Gastrocnemius medialis (tissue), 4 donors: ENCODE measurements around the gene TXK. TPM values are rescaled to one million over a fixed set of nuclear protein-coding genes. Genes with fewer than 3 reads are reported as not detected.
A peak's percentile ranks its signal among the peaks of the same experiment; 100 is the strongest.

ENCODE experiments used
- ATAC-seq, 2 donors: fragments of 150-250 bp; one replicate each; pipeline ENCODE4 v1.9.1; 2016
- DNase-seq, 2 donors: peaks; one replicate each; pipeline ENCODE4 v3.0.0-alpha.2; 2019
- H3K27ac ChIP-seq, 4 donors: fragments of 200-600 bp; sonication (generic); 1 replicate in 1 of 4; 2 replicates in 3 of 4; pipeline ENCODE4 v1.5.1; 2016 to 2018; ENCODE audit warnings: mild to moderate bottlenecking in 2 of 4, moderate library complexity in 1 of 4
- H3K27me3 ChIP-seq, 3 donors: fragments of 200-600 bp; sonication (generic) in 2 of 3; 1 replicate in 1 of 3; 2 replicates in 2 of 3; pipeline versions ENCODE4 v1.5.1 to v1.6.0; 2016 to 2019; ENCODE audit warnings: mild to moderate bottlenecking in 1 of 3, moderate library complexity in 1 of 3
- H3K36me3 ChIP-seq, 2 donors: fragments of 200-600 bp; sonication (generic) in 1 of 2; one replicate each; pipeline ENCODE4 v1.5.1; 2017 to 2018
- H3K4me1 ChIP-seq, 2 donors: fragments of 200-600 bp; sonication (generic) in 1 of 2; one replicate each; pipeline ENCODE4 v1.5.1; 2016 to 2017; ENCODE audit warnings: mild to moderate bottlenecking in 2 of 2
- H3K4me3 ChIP-seq, 4 donors: fragments of 200-600 bp; sonication (generic) in 3 of 4; 1 replicate in 1 of 4; 2 replicates in 3 of 4; pipeline ENCODE4 v1.5.1; 2016 to 2019; ENCODE audit warnings: mild to moderate bottlenecking in 2 of 4
- H3K9me3 ChIP-seq, 3 donors: fragments of 200-600 bp; sonication (generic) in 2 of 3; 1 replicate in 1 of 3; 2 replicates in 2 of 3; pipeline ENCODE4 v1.5.1; 2016 to 2019
- CTCF ChIP-seq, 5 experiments: fragments of 450-650 bp in 3 of 5; fragments of 200-600 bp in 2 of 5; sonication (generic) in 2 of 5; IDR thresholded peaks in 4 of 5; conservative IDR thresholded peaks in 1 of 5; 1 replicate in 4 of 5; 2 replicates in 1 of 5; pipeline ENCODE4 v1.5.1; 2016 to 2019; ENCODE audit warnings: antibody characterized with exemption in 5 of 5, mild to moderate bottlenecking in 3 of 5, moderate library complexity in 3 of 5
- POLR2A ChIP-seq, 2 donors: fragments of 450-650 bp; IDR thresholded peaks; one replicate each; pipeline ENCODE4 v1.6.1; 2017; ENCODE audit warnings: antibody characterized with exemption in 2 of 2, mild to moderate bottlenecking in 2 of 2, moderate library complexity in 2 of 2
- in situ Hi-C, 4 donors: fragments of 200-750 bp; cut with MboI; loops; one replicate each; pipeline versions ENCODE4 v1.15.0 to v1.8.0; 2017; ENCODE audit warnings: low sequenced_read_pairs in 4 of 4
- intact Hi-C: fragments of 100-400 bp; cut with DNase I; formaldehyde crosslinking; loops from one replicate; pipeline ENCODE4 v1.15.1; 2023; ENCODE audit warnings: low total_unique reads
- total RNA-seq, 4 donors: library from RNA; depleted of rRNA; stranded (reverse); fragments of >200 nt; gene quantifications; one replicate each; pipeline versions ENCODE4 v1.1.0 to v1.2.3, GENCODE V29; 2016

Gene TXK
- total RNA-seq, 4 donors from 2014 or later: 0.66 to 0.81 TPM; not detected in 2

GRCh38 chr4:48141048-48141447 is 7.0 kb upstream of the TXK start:
- no peaks in the 10 kb centered on the region for H3K4me1 ChIP-seq
- peaks cover 0 to 5% of the 10 kb centered on the region in 2 donors for H3K36me3 ChIP-seq
- in situ Hi-C loops: no loop called here
- ATAC-seq: no peak
- H3K9me3 ChIP-seq: no peaks in the 10 kb centered on the region
- no peaks in the 10 kb centered on the region for H3K27me3 ChIP-seq
- H3K4me3 ChIP-seq: no peak overlapping the region
- no peak for TF ChIP-seq POLR2A (IDR thresholded peaks at IDR 0.05)
- TF ChIP-seq CTCF (IDR thresholded peaks at IDR 0.05 in 4 of 5, conservative IDR thresholded peaks at IDR 0.05 in 1 of 5): peak in 2 of 5 experiments; percentile 47 to 56
- H3K27ac ChIP-seq: no peak overlapping the region
- no peak for DNase-seq
- intact Hi-C loops: no loop called here

GRCh38 chr4:48139691-48140090 is 5.6 kb upstream of the TXK start:
- DNase-seq (no peak), ATAC-seq (no peak)
- Histone ChIP-seq H3K36me3 (peaks cover 0 to 12% of the 10 kb centered on the region in 2 donors), H3K4me1 (no peaks in the 10 kb centered on the region), H3K9me3 (no peaks in the 10 kb centered on the region), H3K4me3 (no peak overlapping the region), H3K27me3 (no peaks in the 10 kb centered on the region), H3K27ac (no peak overlapping the region)
- TF ChIP-seq CTCF (IDR thresholded peaks at IDR 0.05 in 4 of 5, conservative IDR thresholded peaks at IDR 0.05 in 1 of 5): no peak
- no peak for TF ChIP-seq POLR2A (IDR thresholded peaks at IDR 0.05)
- in situ Hi-C loops: no loop called here
- intact Hi-C loops: no loop called here

- Histone ChIP-seq H3K9me3 (no peaks in the 10 kb centered on the region), H3K4me1 (no peaks in the 10 kb centered on the region), H3K27ac (no peak overlapping the region), H3K4me3 (no peak overlapping the region), H3K36me3 (peaks cover 0 to 12% of the 10 kb centered on the region in 2 donors), H3K27me3 (no peaks in the 10 kb centered on the region)
- intact Hi-C loops (no loop called here), in situ Hi-C loops (no loop called here)
- no peak for TF ChIP-seq POLR2A (IDR thresholded peaks at IDR 0.05)
- TF ChIP-seq CTCF (IDR thresholded peaks at IDR 0.05 in 4 of 5, conservative IDR thresholded peaks at IDR 0.05 in 1 of 5): no peak
- no peak for DNase-seq
- ATAC-seq: no peak
Measured at GRCh38 chr4:48138936-48139335, 4.9 kb upstream of the TXK start.

GRCh38 chr4:48138511-48138910 is 4.5 kb upstream of the TXK start:
- TF ChIP-seq CTCF (IDR thresholded peaks at IDR 0.05 in 4 of 5, conservative IDR thresholded peaks at IDR 0.05 in 1 of 5) (no peak), POLR2A (IDR thresholded peaks at IDR 0.05) (no peak)
- intact Hi-C loops: no loop called here

GRCh38 chr4:48137846-48138245 is 3.8 kb upstream of the TXK start:
- Histone ChIP-seq H3K27ac (no peak overlapping the region), H3K27me3 (no peaks in the 10 kb centered on the region), H3K36me3 (peaks cover 0 to 12% of the 10 kb centered on the region in 2 donors), H3K4me1 (no peaks in the 10 kb centered on the region), H3K4me3 (no peak overlapping the region), H3K9me3 (no peaks in the 10 kb centered on the region)
- in situ Hi-C loops (no loop called here), intact Hi-C loops (no loop called here)
- DNase-seq (no peak), ATAC-seq (no peak)
- TF ChIP-seq POLR2A (IDR thresholded peaks at IDR 0.05) (no peak), CTCF (IDR thresholded peaks at IDR 0.05 in 4 of 5, conservative IDR thresholded peaks at IDR 0.05 in 1 of 5) (no peak)

More at GRCh38 chr4:48138511-48138910, 4.5 kb upstream of the TXK start:
- H3K4me3 ChIP-seq: no peak overlapping the region
- H3K36me3 ChIP-seq: peaks cover 0 to 12% of the 10 kb centered on the region in 2 donors
- ATAC-seq (no peak), DNase-seq (no peak)
- no peak overlapping the region for H3K27ac ChIP-seq
- H3K4me1 ChIP-seq: no peaks in the 10 kb centered on the region
- in situ Hi-C loops: no loop called here
- no peaks in the 10 kb centered on the region for H3K9me3 ChIP-seq
- H3K27me3 ChIP-seq: no peaks in the 10 kb centered on the region
